SIG-M5 (cell line): Measurements from ENCODE around the gene SYS1.
"Not testable (repeated sequence)": the region's sequence is repeated elsewhere in the genome, so short reads cannot be mapped to it uniquely, and the experiment has no call there.

Experiments
- DNase-seq: peaks from one replicate; lab custom pipeline; 2025; lab: John Stamatoyannopoulos, UW

The SYS1 gene

DNA sequence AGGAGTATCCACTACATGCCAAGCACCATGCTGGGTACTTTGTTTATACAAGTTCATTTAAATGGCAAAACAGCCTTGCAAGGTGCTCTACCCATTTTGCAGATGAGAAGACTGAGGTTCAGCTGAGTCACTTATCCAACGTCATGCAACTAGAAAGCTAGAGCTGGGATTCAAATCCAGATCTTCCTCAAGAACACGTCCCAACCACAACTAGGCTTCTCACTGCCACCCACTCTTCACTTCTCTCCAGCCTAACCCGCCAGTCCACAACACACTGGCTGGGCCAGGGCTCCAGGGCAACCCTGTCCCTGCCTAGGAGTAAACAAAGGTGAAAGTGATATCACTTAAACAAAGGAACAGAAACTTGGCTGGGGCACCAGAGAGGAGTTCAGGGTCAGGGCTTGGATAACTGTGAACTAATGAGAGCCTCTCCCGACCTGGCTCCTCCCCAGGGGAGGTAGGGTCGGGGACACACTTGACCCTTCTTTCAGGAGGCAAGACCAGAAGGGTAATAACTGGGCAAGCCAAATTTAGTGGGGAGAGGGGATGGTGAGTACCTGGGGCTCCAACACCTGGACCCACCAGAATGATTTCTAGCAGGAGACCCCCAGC, 22.6 kb upstream of the SYS1 start:
- no peak for DNase-seq

DNA sequence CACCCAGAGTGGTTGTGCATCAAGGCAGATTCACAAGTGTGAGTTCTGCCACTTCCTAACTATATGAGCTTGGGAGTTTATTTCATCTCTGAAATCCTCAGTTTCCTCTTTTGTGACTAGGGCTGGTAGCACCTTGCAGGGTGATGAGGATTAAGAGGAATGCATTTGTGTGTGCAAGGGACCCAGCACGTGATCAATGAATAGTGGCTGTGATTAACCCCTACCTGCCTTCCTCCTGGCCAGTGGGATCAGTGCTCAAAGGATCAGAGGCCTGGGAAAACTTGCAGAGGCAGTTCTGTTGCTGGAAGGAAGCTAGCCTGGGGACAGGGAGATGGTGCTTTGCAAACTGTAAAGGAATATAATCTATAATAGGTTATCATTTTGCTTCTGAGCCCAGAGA, 22.0 kb upstream of the SYS1 start:
- DNase-seq, result no peak

DNA sequence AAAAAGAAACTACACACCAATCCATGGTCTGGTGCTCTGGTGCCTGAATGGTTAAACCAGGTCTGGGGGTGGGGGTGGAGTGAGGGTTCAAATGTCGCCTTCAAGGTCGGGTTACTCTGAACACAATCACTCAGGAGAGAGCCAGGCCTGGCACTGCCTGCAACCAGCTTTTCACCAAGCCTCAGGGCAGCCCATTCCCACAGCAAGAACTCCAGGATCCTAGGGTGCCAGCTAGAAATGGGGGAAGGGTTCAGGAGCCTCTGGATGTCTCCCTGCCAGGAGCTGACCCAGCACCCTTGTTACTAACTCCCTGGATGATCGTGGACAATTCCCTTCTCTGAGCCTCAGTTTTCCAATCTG, 21.4 kb upstream of the SYS1 start:
- no peak for DNase-seq

DNA sequence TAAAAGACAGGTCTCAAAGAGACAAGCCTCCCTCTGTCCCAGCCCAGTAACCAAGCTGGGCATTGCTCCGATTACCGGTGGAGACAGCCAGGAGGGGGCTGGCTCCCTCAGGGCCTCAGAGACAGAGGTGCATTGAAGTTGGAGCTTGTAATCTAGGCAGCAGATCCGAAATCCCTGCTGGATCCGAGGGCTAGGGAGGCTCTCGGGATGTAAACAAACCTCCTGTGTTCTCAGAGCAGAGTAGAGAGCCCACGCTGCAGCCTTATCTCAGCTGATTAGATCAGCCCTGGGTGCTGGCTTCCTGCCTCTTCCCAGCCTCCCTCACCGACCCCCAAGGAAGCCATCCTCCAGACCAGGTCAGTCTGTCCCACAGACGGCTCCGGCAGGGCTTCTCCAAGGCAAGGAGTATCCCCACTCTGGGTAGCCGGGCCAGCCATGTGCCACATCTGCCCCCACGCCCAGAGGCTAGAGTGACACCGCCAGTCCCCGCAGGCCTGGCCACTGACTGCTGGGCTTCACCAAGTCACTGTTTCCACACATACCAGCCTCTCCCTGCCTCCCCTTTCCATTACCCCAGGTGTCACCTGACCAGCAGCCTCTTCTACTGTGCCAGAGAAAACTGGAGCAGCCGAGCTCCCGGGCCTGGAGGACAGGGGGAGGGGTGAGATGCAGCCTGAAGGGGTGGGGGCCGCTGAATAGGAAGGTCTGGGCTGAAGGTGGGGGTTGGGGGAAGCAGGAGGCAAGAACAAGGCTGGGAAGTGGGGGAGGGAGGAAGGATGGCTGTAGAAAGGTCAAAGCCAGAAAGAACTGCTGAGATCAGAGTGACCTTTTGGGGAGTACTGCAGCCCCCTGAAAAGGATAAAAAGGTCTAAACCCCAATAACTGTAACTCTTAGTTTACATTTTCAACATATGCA, 20.8 kb upstream of the SYS1 start:
- DNase-seq, result no peak

DNA sequence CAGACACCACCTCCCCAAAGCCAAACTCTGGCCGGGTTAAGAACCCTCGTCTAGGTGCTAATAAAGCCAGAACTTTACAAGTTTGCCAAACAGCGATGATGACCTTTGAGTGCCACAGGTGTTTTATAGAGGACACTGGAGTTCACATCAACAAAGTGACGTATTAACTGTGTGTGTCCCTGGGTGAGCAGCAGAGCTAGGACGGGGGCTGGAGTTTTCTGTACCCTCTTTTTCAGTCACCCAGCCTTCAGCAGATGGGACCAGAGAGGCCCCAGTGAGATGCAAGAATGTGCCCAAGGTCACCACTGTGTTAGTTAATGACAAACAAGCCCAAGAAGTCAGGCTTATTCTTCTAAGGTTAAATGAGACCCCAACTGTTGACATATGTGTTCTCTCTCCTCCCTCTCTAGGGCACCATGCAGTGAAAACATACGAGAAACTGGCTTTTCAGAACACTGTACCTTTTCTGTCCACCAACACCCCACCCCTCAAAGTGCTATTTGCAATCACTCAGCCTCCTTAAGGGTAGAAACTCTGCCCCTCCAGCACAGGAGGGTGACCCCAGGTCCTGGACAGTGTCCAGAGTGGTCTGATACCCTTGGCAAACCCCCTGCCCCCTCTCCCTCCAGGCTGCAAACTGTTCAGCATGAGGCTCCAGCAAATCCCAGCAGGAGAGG, 20.0 kb upstream of the SYS1 start:
- DNase-seq, result no peak

DNA sequence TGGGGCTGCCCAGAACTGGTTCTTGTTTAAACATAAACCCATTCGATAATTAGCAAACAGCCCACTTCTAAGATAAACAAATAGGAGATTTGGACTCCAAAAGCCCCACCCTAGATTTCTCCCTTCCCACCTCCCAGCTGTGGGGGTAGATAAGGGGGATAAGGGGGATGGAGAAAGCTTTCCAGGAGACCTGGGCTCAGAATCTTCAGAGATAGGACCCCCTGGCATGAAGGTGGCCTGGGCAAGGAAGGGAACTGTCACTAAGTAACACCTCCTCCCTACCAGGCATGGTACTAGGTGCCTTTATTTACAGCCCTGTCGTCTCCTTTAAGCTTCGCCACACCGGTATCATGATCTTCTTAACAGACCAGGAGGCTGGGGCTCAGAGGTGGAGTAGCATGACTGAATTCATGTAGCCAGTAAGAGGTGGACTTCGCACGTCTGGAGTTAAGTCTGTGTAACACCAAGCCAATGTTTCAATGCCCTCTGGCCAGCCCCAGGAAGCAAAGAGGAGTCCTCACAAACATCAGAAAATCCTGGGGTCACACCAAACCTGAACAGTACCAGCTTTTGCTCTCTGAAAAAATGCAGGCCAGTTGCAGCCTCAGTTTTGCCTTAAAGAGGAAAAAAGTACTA, 19.3 kb upstream of the SYS1 start:
- no peak for DNase-seq

DNA sequence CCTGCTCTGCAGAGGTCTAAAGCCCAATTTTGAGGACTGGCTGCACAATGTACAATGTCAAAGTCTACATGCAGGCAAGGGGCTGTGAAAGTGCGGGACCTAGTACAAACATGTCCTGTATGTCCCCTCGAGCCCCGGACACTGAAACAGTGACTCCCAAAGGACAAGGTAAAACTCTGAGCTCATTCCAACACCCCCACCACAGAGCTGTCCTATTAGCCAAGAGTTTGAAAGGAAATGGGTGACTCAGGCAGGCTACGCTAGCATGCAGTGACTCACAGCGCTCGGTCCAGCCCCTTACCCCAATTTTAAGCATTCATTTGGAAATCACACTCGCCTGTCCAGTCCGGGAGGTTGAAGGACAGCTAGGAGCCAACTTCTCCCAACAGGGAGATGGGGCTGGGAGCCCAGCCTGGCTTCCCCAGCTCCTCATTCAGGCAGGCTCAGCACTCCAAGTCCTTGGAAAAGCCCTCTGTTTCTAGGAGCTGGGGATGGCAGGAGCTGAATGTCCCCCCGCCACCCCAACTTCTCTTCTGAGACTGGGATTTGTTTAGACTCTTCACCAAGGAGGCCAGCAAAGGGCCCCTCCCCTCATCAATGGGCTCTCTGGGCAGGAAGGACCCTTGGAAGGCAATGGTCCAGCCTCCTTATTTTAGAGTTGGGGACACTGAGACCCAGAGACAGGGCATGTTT, 18.6 kb upstream of the SYS1 start:
- DNase-seq, result no peak

DNA sequence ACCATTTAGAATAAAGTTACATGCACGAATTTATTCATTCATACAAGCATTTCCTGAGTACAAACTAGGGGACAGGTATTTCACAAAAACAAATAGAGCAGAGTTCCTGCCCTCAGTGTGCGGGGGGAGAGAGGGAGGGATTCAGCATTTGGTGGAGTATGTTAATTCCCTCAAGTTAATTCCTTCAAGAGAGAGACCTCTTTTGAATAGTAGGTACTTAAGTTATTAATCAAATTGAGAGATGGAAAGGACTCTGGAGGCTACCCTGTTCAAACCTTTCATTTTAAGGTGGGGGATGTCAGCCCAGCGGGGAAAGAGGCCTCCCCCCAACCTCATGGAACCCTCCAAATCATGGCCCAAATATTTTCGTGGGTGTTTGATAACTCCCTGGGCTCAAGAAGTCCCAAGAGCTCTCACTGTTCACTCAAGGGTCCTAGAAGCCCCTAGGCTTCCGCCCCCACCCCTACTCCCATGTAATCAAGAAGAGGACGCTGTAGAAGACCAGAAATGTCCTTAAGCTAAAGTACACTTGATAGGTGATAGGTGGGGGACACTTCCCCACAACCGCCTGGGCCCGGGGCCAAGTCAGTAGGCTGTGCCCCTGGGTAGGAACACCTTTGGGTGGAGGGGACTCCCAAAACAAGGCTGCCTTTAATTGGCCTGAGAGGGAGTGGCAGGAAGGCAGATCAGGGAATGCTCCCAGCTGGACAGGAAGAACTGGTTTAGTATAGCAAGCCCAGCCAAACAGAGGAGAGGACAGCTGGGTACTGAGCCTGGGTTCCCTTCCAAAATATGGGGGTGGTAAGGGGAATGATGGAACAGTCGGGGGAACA, 17.6 kb upstream of the SYS1 start:
- no peak for DNase-seq

DNA sequence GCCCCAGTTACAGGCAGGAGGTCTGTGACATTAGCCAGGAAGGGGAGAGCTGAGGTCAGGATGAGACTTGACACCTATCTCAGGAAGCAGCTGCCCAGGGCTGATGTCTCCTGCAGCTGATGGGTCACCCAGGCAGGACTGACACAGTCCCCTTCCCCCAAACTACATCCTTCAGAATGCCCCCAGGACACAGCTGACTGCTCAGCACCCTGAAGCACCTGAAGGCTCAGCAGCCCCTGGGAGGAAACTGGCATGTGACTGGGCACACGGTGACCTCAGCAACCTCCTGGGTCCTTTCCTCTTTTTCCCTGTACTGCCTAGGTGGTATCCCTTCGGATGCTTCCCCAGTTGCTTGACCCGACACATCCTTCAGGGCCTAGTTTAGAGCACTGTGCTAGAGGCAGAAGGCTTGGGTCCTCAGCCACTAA, 16.7 kb upstream of the SYS1 start:
- DNase-seq, result no peak

DNA sequence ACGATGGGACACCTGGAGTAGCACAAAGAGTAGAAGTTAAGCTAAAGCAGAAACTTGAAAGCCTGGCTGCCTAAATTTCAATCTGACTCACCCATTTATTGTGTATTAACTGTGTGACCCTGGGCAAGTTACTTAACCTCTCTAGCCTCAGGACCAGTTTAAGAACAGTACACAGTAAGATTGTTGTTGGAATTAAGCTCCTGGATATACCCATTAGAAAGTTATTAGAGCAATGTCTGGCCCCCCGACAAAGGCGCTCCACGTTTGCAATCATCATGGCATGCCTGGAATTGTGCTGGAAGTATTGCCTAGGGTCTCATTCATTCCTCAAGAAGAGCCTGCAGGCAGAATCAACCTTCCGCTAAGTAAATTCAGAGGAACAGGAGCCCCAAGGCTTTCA, 16.1 kb upstream of the SYS1 start:
- DNase-seq, result no peak

DNA sequence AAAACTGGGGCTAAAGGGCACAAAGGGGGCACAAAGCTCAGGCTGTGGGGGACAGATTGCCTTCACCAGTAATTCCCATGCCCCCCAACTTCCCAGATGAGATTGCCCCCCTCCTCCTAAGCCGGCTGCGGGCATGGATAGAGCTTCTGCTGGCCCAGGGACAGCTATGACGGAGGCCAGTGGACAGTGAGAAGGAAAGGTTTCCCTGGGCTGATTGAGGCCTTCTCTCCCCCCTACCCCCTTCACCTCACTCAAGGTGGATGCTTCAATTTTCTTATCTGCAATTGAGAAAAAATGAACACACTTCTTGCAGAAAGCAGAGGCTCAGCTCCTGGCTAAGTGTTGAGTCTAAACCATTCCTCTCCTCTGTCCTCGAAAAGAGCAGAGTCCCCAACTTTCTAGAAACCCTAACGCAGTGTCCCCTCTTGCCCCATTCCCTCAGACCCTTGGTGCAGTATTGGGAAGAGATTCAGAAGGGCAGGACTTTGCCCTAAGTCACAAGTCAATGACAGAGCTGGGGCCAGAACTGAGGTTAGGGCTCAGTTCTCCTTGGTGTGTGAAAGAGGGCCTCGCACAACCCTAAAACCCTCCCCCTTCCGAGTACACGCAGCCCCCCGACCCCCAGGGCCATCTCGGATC, 15.5 kb upstream of the SYS1 start:
- DNase-seq, result no peak

DNA sequence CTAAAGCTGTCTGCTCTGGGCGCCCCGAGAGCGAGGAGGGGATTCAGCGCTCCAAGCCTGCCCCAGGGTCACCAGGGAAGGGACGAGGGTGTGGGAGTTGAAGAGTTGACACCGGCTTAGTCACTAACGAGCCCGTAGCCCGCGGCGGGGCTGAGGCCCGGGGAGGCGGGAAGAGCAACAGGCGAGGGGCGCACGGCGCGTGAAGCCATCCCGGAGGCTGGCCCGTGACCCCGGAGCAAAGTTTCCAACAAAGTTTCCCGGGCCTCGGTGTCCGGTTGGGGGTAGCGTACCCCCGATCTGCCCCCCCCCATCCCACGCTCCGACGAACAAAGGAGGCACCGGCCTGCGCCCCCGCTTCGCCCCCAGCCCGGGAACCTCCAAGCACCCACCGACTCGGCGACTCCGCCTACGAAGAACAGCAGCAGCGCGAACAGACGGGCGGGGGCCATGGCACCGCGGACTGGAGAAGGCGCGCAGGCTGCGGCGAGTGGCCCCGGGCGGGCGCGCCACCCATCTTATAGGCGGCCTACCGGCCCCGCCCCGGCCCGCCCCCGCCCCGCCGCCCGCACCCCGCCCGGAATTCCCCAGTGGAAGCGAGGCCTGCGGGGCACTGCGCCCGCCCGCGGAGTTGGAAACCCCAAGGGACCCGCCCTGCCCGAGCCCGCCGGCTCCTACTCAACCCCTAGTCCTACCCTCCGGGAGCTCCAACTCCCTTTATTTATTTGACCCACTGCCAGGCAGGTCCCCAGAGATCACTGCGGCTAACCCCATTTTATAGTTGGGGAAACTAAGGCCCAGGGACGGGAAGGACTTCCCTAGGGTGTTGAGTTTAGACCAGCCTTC, 14.8 kb upstream of the SYS1 start, which contains the start of gene SDC4:
TSS of gene SDC4 (minus strand) at position 489 of the 843 bp plus-strand sequence. CDS start at position 449, 40 bp downstream.
- DNase-seq, result no peak

DNA sequence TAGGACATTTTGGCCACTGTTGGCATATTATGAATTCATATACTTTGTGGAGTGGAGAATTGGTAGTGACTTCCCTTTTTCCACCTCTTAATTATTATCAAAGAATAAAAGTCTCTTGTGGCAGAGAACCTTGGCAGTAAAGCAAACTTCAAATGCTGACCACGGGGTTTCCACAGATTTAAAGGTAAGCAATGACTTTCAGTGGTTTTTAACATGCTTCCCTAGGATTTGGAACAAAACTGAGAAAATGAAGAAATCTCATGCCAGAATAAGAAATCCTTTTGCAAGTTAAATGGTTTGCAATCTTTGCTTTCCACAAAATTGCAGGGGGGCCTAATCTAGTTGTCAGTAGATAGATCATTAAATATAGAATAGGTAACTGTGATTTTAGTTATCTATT, 12.7 kb upstream of the SYS1 start:
- DNase-seq, result no peak

DNA sequence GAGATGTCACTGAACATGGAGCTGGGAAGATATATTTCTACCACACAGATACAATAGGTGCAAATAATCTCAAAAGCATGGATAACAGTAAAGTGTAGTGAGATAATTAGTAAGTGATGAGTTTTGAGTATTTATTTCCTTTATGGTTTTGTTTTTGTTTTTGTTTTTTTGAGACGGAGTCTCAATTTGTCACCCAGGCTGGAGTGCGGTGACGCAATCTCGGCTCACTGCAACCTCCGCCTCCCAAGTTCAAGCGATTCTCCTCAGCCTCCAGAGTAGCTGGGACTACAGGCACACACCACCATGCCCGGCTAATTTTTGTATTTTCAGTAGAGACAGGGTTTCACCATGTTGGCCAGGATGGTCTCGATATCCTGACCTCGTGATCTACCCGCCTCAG, 12.2 kb upstream of the SYS1 start:
- DNase-seq, result not testable (repeated sequence)

DNA sequence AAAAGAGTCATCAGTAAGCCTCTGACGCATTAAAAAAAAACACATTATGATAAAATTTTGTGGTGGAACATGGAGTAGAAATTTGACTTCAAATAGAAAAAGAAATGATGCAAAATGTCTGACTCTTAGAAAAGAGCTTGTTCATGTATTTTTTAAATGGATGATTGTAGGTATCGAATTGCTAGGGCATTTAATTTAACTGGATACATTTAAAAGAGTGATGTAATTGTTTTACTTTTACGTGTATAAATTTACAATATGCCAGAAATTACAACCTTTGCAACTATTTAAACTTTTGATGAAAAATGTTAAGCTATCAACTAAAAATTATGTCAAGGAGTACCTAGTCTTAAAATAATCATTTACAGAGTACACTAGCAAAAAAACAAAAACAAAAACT, 10.2 kb upstream of the SYS1 start:
- no peak for DNase-seq

DNA sequence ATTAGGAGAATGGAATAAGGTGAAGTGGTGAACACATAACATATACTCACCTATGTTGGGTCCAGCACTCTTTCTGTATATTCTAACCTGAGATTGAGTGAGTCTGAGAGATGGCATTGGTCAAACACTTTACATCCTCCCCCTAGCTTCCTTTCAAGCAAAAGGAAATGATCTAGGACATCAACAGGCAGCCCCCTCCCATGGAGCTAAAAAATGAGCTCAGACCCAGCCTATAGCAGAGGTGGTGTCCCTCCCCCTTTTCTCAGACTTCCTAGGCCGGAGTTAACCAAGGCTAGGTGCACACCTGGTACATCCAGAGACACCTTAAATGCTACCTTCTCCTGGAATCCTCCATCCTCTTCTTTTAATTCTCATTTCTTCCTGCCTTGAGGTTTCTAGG, 9.2 kb upstream of the SYS1 start:
- no peak for DNase-seq

DNA sequence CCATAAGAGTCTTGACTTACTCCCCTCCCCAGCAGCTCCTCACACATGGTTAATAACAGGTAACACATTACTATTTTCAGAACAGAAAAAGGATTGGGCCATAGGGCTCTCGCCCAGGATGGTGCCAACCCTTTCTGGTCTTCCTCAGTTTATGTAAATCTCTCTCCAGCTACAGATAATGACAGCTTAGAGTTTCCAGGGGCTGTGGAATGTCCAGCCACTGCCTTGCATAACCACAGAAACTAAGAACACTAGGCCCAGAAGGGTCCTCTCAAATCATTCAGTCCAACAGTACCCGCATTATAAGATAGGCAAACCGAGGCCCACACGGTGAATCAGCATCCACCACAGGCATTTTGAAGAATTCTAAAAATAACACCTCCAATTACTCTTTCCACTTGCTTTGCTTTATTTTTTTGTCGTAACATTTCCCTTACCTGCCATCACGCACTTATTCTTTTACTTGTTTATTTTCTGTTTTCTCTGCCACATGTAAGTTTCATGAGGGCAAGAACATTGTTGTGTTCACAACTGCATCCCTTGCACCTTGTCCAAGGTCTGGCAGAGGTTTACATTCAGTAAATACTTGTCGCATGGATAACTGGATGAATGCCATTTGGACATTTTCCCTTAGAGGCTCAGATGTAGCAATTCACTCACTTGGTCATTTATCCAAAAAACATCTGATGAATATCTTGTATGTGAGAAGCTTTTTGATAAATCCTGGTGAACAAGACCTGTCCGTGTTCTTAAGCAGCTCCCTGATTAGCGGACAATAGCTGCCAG, 8.3 kb upstream of the SYS1 start:
- no peak for DNase-seq

DNA sequence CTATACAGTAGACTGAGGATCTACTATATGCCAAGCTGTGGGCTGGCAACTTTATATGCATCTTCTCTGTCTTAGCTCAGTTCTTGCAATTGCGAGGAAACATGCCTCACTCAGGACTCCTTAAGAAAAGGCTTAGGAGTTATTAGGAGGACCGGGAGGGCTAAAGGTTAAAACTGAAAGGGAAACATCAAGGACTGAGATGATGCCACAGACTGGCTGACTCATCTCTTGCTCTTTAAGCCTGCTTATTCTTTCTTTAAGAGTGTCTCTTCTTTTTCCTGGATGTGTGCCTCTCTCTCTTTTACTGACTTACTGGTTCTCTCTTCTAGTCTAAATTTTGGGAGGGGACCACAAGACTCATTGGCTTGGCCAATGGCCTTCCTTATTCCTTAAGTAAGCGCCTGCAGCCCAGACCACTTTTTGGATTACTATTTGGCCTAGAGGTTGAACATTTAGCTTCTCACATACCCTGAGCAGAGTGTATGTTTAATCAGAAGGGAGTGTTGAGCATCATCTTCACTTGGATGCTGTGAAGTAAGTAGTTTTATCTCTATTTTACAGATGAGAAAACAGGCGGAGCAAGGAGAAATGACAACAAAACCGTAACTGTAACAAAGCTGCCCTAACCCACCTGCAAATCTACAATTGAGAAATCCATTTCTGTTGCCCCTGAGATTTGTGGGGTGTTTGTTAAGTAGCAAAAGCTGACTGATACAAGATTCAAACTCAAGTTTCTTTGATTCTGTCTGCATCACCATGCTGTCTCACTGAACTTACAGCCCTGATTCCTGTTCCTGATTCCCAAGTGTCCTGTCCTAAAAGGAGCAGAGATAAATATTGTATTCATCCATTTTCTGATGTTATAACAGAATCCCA, 7.5 kb upstream of the SYS1 start:
- no peak for DNase-seq
